Body of pancreas (tissue), 4 donors: Measurements from ENCODE around the gene CPNE1.

ENCODE experiments used
- POLR2A ChIP-seq, 3 donors: fragments of 450-650 bp; IDR thresholded peaks; one replicate each; pipeline ENCODE4 v1.6.1; 2016; ENCODE audit warnings: antibody characterized with exemption in 3 of 3, mild to moderate bottlenecking in 2 of 3
- TF ChIP-seq, protein P1 (sequence below), 7 experiments: fragments of 450-650 bp in 4 of 7; fragments of 200-600 bp in 3 of 7; sonication (generic) in 3 of 7; IDR thresholded peaks; one replicate each; pipeline ENCODE4 v1.5.1; 2016 to 2019; ENCODE audit warnings: antibody characterized with exemption in 7 of 7

DNA sequence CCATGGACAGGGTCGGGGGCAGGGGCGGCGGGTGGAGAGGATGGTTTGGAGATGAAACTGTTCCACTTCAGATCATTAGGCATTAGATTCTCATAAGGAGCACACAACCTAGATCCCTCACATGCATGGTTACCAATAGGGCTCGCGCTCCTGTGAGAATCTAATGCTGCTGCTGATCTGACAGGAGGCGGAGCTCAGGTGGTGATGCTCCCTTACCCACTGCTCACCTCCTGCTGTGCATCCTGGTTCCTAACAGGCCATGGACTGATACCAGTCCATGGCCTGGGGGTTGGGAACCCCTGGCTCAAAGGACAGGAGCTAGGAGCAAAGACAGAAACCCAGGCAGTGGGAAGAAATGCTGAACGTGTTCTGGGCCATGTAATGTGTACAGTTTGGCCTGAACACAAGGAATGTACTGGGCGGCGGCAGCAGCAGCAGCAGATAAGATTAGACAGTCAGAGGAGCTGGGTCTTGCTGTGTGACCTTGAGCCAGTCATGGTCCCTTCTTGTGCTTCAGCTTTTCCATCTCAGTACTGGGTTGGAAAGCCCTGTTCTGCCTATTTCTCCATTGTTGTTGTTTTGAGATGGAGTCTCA lies 53.8 kb downstream of the CPNE1 start:
- no peak for TF ChIP-seq POLR2A (IDR thresholded peaks at IDR 0.05)
- TF ChIP-seq, protein P1, sequence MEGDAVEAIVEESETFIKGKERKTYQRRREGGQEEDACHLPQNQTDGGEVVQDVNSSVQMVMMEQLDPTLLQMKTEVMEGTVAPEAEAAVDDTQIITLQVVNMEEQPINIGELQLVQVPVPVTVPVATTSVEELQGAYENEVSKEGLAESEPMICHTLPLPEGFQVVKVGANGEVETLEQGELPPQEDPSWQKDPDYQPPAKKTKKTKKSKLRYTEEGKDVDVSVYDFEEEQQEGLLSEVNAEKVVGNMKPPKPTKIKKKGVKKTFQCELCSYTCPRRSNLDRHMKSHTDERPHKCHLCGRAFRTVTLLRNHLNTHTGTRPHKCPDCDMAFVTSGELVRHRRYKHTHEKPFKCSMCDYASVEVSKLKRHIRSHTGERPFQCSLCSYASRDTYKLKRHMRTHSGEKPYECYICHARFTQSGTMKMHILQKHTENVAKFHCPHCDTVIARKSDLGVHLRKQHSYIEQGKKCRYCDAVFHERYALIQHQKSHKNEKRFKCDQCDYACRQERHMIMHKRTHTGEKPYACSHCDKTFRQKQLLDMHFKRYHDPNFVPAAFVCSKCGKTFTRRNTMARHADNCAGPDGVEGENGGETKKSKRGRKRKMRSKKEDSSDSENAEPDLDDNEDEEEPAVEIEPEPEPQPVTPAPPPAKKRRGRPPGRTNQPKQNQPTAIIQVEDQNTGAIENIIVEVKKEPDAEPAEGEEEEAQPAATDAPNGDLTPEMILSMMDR (IDR thresholded peaks at IDR 0.05), result no peak
